Measurements from ENCODE around the gene PEAK1. TPM values are rescaled to one million over a fixed set of nuclear protein-coding genes. Genes with fewer than 3 reads are reported as not detected.
"Not testable (repeated sequence)": the region's sequence is repeated elsewhere in the genome, so short reads cannot be mapped to it uniquely, and the experiment has no call there.

The PEAK1 gene
- polyA plus RNA-seq, 1 experiment, result 52.1 TPM

GRCh38 chr15:77412972-77413698, 6.8 kb downstream of the PEAK1 start:
- no peaks in the 10 kb centered on the region for H3K9me3 ChIP-seq (ENCODE audit: control insufficient read depth, insufficient read depth, low read length)
- no peak overlapping the region for H3K27ac ChIP-seq (ENCODE audit: low read depth, low read length)
- TF ChIP-seq, protein P1, sequence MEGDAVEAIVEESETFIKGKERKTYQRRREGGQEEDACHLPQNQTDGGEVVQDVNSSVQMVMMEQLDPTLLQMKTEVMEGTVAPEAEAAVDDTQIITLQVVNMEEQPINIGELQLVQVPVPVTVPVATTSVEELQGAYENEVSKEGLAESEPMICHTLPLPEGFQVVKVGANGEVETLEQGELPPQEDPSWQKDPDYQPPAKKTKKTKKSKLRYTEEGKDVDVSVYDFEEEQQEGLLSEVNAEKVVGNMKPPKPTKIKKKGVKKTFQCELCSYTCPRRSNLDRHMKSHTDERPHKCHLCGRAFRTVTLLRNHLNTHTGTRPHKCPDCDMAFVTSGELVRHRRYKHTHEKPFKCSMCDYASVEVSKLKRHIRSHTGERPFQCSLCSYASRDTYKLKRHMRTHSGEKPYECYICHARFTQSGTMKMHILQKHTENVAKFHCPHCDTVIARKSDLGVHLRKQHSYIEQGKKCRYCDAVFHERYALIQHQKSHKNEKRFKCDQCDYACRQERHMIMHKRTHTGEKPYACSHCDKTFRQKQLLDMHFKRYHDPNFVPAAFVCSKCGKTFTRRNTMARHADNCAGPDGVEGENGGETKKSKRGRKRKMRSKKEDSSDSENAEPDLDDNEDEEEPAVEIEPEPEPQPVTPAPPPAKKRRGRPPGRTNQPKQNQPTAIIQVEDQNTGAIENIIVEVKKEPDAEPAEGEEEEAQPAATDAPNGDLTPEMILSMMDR (IDR thresholded peaks at IDR 0.05; ENCODE audit: low read depth, low read length), result no peak
- H3K27me3 ChIP-seq (ENCODE audit: control insufficient read depth, insufficient read depth, low read length), result no peaks in the 10 kb centered on the region
- DNase-seq (ENCODE audit: low read depth, low spot score), result no peak
- no peak overlapping the region for H3K4me3 ChIP-seq (ENCODE audit: low read depth, low read length)
- POLR2A ChIA-PET, result no interaction called here
- CTCF ChIA-PET, result no interaction called here

GRCh38 chr15:77411619-77411976, 8.3 kb downstream of the PEAK1 start:
- H3K27ac ChIP-seq (ENCODE audit: low read depth, low read length), result no peak overlapping the region
- H3K4me3 ChIP-seq (ENCODE audit: low read depth, low read length), result no peak overlapping the region
- no peak for DNase-seq (ENCODE audit: low read depth, low spot score)
- ChIA-PET CTCF (no interaction called here), POLR2A (interaction anchor here (0.6 kb wide), 1 partner anchor 9 kb away, joined by 3 read pairs; the partner anchor contains the start of gene HMG20A)
- TF ChIP-seq, protein P1 (IDR thresholded peaks at IDR 0.05; ENCODE audit: low read depth, low read length), result no peak
- H3K27me3 ChIP-seq (ENCODE audit: control insufficient read depth, insufficient read depth, low read length), result no peaks in the 10 kb centered on the region
- no peaks in the 10 kb centered on the region for H3K9me3 ChIP-seq (ENCODE audit: control insufficient read depth, insufficient read depth, low read length)

DNA sequence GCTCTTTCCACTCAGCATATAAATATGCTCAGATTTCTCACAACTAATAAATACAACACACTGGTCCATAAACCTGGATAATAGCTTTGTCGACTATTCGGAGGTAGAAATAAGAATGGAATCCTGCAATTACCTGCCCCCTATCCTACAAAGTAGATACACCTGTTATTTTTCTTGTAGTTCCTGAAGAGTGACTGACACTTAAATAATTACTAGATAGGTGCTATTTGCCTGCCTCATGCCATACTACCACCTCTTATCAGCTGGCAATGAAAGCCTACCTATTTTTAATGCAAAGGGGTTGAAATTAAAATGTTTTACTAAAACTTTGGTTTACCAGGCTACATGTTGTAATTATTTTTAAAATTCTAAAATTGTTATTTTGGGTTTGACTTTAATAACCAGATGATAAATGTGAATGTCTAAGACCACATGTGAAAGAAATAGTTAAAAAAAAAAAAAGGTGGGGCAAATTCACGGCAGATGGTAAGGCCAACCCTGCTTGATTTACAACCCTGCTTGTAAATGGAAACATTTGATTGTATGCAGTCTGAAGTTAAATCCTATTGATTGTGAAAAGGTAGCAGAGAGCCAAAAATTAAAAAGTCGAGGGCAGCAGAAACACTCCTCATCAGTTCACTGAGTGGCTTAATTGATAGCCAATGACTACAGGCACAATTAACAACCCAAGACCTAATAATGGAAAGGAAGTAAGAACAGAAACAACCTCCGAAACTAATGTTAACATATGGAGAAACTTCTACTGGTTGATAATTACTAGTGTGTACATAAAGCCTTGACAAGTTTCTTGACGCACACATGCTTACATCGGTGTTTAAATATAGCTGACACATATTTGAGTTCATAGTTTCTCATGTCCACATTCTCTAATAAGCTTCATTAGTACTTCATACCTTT, 8.9 kb downstream of the PEAK1 start:
- no peak overlapping the region for H3K27ac ChIP-seq (ENCODE audit: low read depth, low read length)
- CTCF ChIA-PET, result no interaction called here
- no peak overlapping the region for H3K4me3 ChIP-seq (ENCODE audit: low read depth, low read length)
- DNase-seq (ENCODE audit: low read depth, low spot score), result no peak
- POLR2A ChIA-PET, result interaction anchor here (0.6 kb wide), 1 partner anchor 10 kb away, joined by 3 read pairs; the partner anchor contains the start of gene HMG20A
- TF ChIP-seq, protein P1 (IDR thresholded peaks at IDR 0.05; ENCODE audit: low read depth, low read length), result no peak
- H3K27me3 ChIP-seq (ENCODE audit: control insufficient read depth, insufficient read depth, low read length), result no peaks in the 10 kb centered on the region
- no peaks in the 10 kb centered on the region for H3K9me3 ChIP-seq (ENCODE audit: control insufficient read depth, insufficient read depth, low read length)

DNA sequence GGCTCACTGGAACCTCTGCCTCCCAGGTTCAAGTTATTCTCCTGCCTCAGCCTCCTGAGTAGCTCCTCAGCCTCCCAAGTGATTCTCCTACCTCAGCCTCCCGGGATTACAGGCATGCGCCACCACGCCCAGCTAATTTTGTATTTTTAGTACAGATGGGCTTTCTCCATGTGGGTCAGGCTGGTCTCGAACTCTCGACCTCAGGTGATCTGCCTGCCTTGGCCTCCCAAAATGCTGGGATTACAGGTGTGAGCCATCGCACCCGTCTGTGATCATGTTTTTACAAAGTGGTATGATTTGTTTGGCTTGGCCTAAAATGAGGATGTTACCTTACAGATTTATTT, 9.8 kb downstream of the PEAK1 start:
- H3K27me3 ChIP-seq (ENCODE audit: control insufficient read depth, insufficient read depth, low read length); CTCF ChIA-PET; H3K27ac ChIP-seq (ENCODE audit: low read depth, low read length); H3K9me3 ChIP-seq (ENCODE audit: control insufficient read depth, insufficient read depth, low read length); H3K4me3 ChIP-seq (ENCODE audit: low read depth, low read length); DNase-seq (ENCODE audit: low read depth, low spot score): not testable (repeated sequence)
- POLR2A ChIA-PET, result interaction anchor here (0.7 kb wide), 1 partner anchor 301 kb away, joined by 3 read pairs; no protein-coding TSS in a partner anchor

GRCh38 chr15:77409259-77410156, 10.4 kb downstream of the PEAK1 start:
- TF ChIP-seq, protein P1 (IDR thresholded peaks at IDR 0.05; ENCODE audit: low read depth, low read length), result no peak
- ChIA-PET POLR2A (interaction anchor here (0.7 kb wide), 1 partner anchor 301 kb away, joined by 3 read pairs; no protein-coding TSS in a partner anchor), CTCF (interaction anchor here (0.6 kb wide), 1 partner anchor 165 kb away, joined by 3 read pairs; no protein-coding TSS in a partner anchor)
- H3K9me3 ChIP-seq (ENCODE audit: control insufficient read depth, insufficient read depth, low read length), result no peaks in the 10 kb centered on the region
- no peak overlapping the region for H3K27ac ChIP-seq (ENCODE audit: low read depth, low read length)
- H3K4me3 ChIP-seq (ENCODE audit: low read depth, low read length), result no peak overlapping the region
- H3K27me3 ChIP-seq (ENCODE audit: control insufficient read depth, insufficient read depth, low read length), result no peaks in the 10 kb centered on the region
- DNase-seq (ENCODE audit: low read depth, low spot score), result no peak

Measured in AG04450 (cell line).